Neural cell (in vitro differentiated cells): ENCODE data around the gene ABCF2. TPM values are rescaled to one million over a fixed set of nuclear protein-coding genes. Genes with fewer than 3 reads are reported as not detected.

Source experiments
- H2AFZ ChIP-seq: fragments of 200-600, 300-800 bp; sonication (generic), shearing (Covaris generic); 2 replicates; pipeline ENCODE4 v1.6.0; 2014; ENCODE audit warnings: low read depth, mild to moderate bottlenecking, antibody characterized with exemption, low read length, moderate library complexity
- H3F3A ChIP-seq: fragments of 200-600 bp; shearing (Covaris generic); 2 replicates; pipeline ENCODE4 v1.6.1; 2016; ENCODE audit warnings: mild to moderate bottlenecking, moderate library complexity, mixed read lengths, antibody characterized with exemption, low read length; ENCODE audit not compliant: insufficient read depth, poor library complexity, severe bottlenecking
- H3K27ac ChIP-seq: fragments of 200-600, 300-800 bp; sonication (generic), shearing (Covaris generic); 2 replicates; pipeline ENCODE4 v1.5.1; 2014; ENCODE audit warnings: mild to moderate bottlenecking, low read length, moderate library complexity
- H3K27me3 ChIP-seq: fragments of 300-800, 200-600 bp; sonication (generic), shearing (Covaris generic); 2 replicates; pipeline ENCODE4 v1.6.0; 2014; ENCODE audit warnings: mild to moderate bottlenecking, low read depth, low read length, moderate library complexity; ENCODE audit not compliant: insufficient read depth
- H3K36me3 ChIP-seq: fragments of 300-800, 200-600 bp; sonication (generic), shearing (Covaris generic); 2 replicates; pipeline ENCODE4 v1.5.1; 2014; ENCODE audit warnings: mild to moderate bottlenecking, antibody characterized with exemption, low read length, moderate library complexity; ENCODE audit not compliant: insufficient read depth
- H3K4me2 ChIP-seq: fragments of 300-800, 200-600 bp; sonication (generic), shearing (Covaris generic); 2 replicates; pipeline ENCODE4 v1.6.0; 2014; ENCODE audit warnings: mild to moderate bottlenecking, low read length
- H3K4me3 ChIP-seq: fragments of 300-800, 200-600 bp; sonication (generic), shearing (Covaris generic); 2 replicates; pipeline ENCODE4 v1.5.1; 2014; ENCODE audit warnings: mild to moderate bottlenecking, low read length, moderate library complexity
- H3K79me2 ChIP-seq: fragments of 200-600 bp; shearing (Covaris generic); replicated peaks from 2 replicates; pipeline ENCODE4 v1.6.0; 2014; ENCODE audit warnings: mild to moderate bottlenecking, low read length, moderate library complexity; ENCODE audit not compliant: insufficient read depth
- H3K9ac ChIP-seq: fragments of 300-800, 200-600 bp; sonication (generic), shearing (Covaris generic); 2 replicates; pipeline ENCODE4 v1.6.1; 2016; ENCODE audit warnings: mild to moderate bottlenecking, low read length, mixed read lengths
- H3K9me2 ChIP-seq: fragments of 200-600 bp; shearing (Covaris generic); 2 replicates; pipeline ENCODE4 v1.6.1; 2016; ENCODE audit warnings: mild to moderate bottlenecking, low read length, mixed read lengths; ENCODE audit not compliant: insufficient read depth
- H3K9me3 ChIP-seq: fragments of 200-600, 300-800 bp; sonication (generic), shearing (Covaris generic); 2 replicates; pipeline ENCODE4 v1.6.1; 2016; ENCODE audit warnings: mild to moderate bottlenecking, mixed run types, low read length, moderate library complexity, mixed read lengths
- H4K20me1 ChIP-seq: fragments of 200-600 bp; shearing (Covaris generic); 2 replicates; pipeline ENCODE4 v1.6.1; 2016; ENCODE audit warnings: mild to moderate bottlenecking, mixed run types; ENCODE audit not compliant: insufficient read depth
- CTCF ChIP-seq: fragments of 450-650 bp; IDR thresholded peaks from 2 replicates; pipeline ENCODE4 v1.5.1; 2014; ENCODE audit warnings: antibody characterized with exemption, mild to moderate bottlenecking, moderate library complexity; ENCODE audit not compliant: poor library complexity, severe bottlenecking
- EP300 ChIP-seq: fragments of 450-650 bp; conservative IDR thresholded peaks from 2 replicates; pipeline ENCODE4 v1.6.1; 2014; ENCODE audit warnings: antibody characterized with exemption, mild to moderate bottlenecking, moderate library complexity; ENCODE audit not compliant: poor library complexity, severe bottlenecking
- EZH2 ChIP-seq: fragments of 200-600, 300-800 bp; shearing (Covaris generic), sonication (generic); IDR thresholded peaks from 2 replicates; pipeline ENCODE4 v1.6.1; 2014; ENCODE audit warnings: antibody characterized with exemption, low read length, borderline replicate concordance, mild to moderate bottlenecking; ENCODE audit not compliant: insufficient read depth, poor library complexity, severe bottlenecking
- MXI1 ChIP-seq: fragments of 450-650 bp; conservative IDR thresholded peaks from 2 replicates; pipeline ENCODE4 v1.6.1; 2014; ENCODE audit warnings: antibody characterized with exemption, mild to moderate bottlenecking; ENCODE audit not compliant: poor library complexity, severe bottlenecking
- POLR2AphosphoS5 ChIP-seq: IDR thresholded peaks from 2 replicates; pipeline ENCODE4 v1.6.1; 2012
- RAD21 ChIP-seq: fragments of 450-650 bp; conservative IDR thresholded peaks from 2 replicates; pipeline ENCODE4 v1.6.1; 2014; ENCODE audit warnings: antibody characterized with exemption, mild to moderate bottlenecking, moderate library complexity
- REST ChIP-seq: IDR thresholded peaks from 2 replicates; pipeline ENCODE4 v1.6.1; 2012; ENCODE audit warnings: borderline replicate concordance
- SMC3 ChIP-seq: fragments of 450-650 bp; conservative IDR thresholded peaks from 2 replicates; pipeline ENCODE4 v1.6.1; 2014; ENCODE audit warnings: antibody characterized with exemption, mild to moderate bottlenecking, moderate library complexity; ENCODE audit not compliant: poor library complexity
- TAF1 ChIP-seq: IDR thresholded peaks from 2 replicates; pipeline ENCODE4 v1.6.1; 2012; ENCODE audit warnings: low read depth
- polyA plus RNA-seq: library from polyadenylated mRNA; depleted of rRNA; stranded (reverse); fragments of >200 nt; gene quantifications from 2 replicates; pipeline ENCODE4 v1.2.3, GENCODE V29; 2014

Gene ABCF2
- polyA plus RNA-seq, 1 donor from 2014 or later = 32.7 TPM

- Histone ChIP-seq H4K20me1 (no peaks in the 10 kb centered on the region), H3K27me3 (no peaks in the 10 kb centered on the region), H3K4me3 (no peak overlapping the region), H3K9ac (no peak overlapping the region), H3K79me2 (no peaks in the 10 kb centered on the region), H3K36me3 (no peaks in the 10 kb centered on the region), H2AFZ (no peak overlapping the region), H3K9me2 (no peaks in the 10 kb centered on the region), H3K4me2 (no peak overlapping the region), H3K9me3 (no peaks in the 10 kb centered on the region), H3F3A (no peaks in the 10 kb centered on the region), H3K27ac (no peak overlapping the region)
- TF ChIP-seq REST (no peak), TAF1 (no peak), EZH2 (no peak), RAD21 (no peak), EP300 (no peak), CTCF (no peak), SMC3 (no peak), MXI1 (no peak), POLR2AphosphoS5 (no peak)
These were observed 32.8 kb downstream of the ABCF2 start for GRCh38 chr7:151194188-151194587.

GRCh38 chr7:151193203-151193978 is 33.6 kb downstream of the ABCF2 start:
- no peak overlapping the region for H3K4me2 ChIP-seq
- H4K20me1 ChIP-seq = no peaks in the 10 kb centered on the region
- H2AFZ ChIP-seq = no peak overlapping the region
- no peaks in the 10 kb centered on the region for H3K36me3 ChIP-seq
- H3K9ac ChIP-seq = no peak overlapping the region
- no peaks in the 10 kb centered on the region for H3K9me3 ChIP-seq
- H3K79me2 ChIP-seq = no peaks in the 10 kb centered on the region
- H3K27ac ChIP-seq = no peak overlapping the region
- no peaks in the 10 kb centered on the region for H3K27me3 ChIP-seq
- H3K9me2 ChIP-seq = no peaks in the 10 kb centered on the region
- TF ChIP-seq POLR2AphosphoS5 (no peak), MXI1 (no peak), TAF1 (no peak), SMC3 (no peak), RAD21 (no peak), EZH2 (no peak), REST (no peak), EP300 (no peak), CTCF (no peak)
- H3K4me3 ChIP-seq = no peak overlapping the region
- no peaks in the 10 kb centered on the region for H3F3A ChIP-seq
